Stomach (tissue), 4 donors: Measurements from ENCODE around the gene TNRC6B.

Experiments
- POLR2A ChIP-seq, 4 donors: fragments of 450-650 bp; IDR thresholded peaks; one replicate each; pipeline ENCODE4 v1.6.1; 2016; ENCODE audit warnings: antibody characterized with exemption in 4 of 4, control low read depth in 2 of 4, mild to moderate bottlenecking in 1 of 4, moderate library complexity in 1 of 4
- POLR2AphosphoS5 ChIP-seq, 3 donors: sonication (generic); formaldehyde crosslinking; IDR thresholded peaks; one replicate each; pipeline ENCODE4 v1.6.1; 2016; ENCODE audit warnings: antibody characterized with exemption in 3 of 3
- TF ChIP-seq, protein P1 (sequence below), 7 experiments: fragments of 450-650 bp in 4 of 7; fragments of 200-600 bp in 3 of 7; sonication (generic) in 3 of 7; IDR thresholded peaks; one replicate each; pipeline ENCODE4 v1.5.1; 2016 to 2019; ENCODE audit warnings: antibody characterized with exemption in 7 of 7, control low read depth in 2 of 7, mild to moderate bottlenecking in 1 of 7

DNA sequence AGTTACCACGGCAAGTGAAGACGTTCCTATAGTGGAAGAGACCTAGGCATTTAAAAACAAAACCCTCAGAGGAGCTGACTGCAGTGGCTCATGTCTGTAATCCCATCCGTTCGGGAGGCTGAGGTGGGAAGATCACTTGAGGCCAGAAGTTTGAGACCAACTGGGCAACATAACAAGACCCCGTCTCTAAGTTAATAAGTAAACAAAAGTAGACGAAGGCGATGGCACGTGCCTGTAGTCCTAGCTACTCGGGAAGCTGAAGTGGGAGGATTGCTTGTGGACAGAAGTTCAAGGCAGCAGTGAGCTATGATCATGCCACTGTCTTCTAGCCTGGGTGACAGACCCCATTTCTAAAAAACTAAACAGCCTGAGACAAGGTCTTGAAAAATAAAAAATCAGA is 164.8 kb downstream of the TNRC6B start:
- TF ChIP-seq POLR2AphosphoS5 (IDR thresholded peaks at IDR 0.05) (no peak), POLR2A (IDR thresholded peaks at IDR 0.05) (no peak)
- TF ChIP-seq, protein P1, sequence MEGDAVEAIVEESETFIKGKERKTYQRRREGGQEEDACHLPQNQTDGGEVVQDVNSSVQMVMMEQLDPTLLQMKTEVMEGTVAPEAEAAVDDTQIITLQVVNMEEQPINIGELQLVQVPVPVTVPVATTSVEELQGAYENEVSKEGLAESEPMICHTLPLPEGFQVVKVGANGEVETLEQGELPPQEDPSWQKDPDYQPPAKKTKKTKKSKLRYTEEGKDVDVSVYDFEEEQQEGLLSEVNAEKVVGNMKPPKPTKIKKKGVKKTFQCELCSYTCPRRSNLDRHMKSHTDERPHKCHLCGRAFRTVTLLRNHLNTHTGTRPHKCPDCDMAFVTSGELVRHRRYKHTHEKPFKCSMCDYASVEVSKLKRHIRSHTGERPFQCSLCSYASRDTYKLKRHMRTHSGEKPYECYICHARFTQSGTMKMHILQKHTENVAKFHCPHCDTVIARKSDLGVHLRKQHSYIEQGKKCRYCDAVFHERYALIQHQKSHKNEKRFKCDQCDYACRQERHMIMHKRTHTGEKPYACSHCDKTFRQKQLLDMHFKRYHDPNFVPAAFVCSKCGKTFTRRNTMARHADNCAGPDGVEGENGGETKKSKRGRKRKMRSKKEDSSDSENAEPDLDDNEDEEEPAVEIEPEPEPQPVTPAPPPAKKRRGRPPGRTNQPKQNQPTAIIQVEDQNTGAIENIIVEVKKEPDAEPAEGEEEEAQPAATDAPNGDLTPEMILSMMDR (IDR thresholded peaks at IDR 0.05), result no peak
